ENCODE data around the gene POFUT2.

Gene POFUT2

DNA sequence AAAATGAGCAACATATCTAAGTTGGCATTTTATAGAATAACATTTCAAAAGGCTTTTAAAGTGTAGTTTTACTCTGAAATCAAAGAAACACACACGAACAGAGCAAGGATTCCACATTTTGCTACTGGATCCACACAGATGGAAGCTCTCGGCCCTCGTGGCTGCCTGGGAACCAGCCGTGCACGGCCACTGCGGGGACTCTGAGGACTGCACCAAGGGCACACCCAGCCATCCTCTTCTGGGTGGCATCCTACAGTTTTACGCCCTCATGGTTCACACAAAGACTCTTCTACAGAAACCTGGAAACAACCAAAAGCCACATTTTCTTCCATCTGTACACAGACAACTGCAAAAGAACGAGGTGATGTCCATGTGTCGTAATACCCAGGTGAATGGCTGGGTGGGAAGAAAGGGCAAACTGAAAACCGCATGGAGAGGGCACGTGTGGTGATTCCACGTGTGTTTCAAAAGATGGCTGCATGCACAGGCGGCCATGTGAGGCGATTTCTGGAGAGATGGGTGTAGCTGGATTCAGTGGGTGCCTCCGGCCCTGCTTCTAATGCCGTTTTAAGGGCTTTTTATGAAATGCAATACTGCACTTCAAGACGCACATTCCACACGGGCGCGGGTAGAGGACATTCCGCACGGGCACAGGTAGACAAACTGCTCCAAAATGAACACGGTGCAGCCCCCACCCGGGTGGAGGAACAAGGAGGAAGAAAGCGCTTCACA, 8.1 kb downstream of the POFUT2 start:
- Histone ChIP-seq H3K27me3 (ENCODE audit: control insufficient read depth in 1 of 2, insufficient read depth in 2 of 2, low read length in 2 of 2) (no peaks in the 10 kb centered on the region), H3K36me3 (ENCODE audit: control insufficient read depth in 2 of 2, insufficient read depth in 2 of 2, low read length in 2 of 2) (peaks cover 68 to 78% of the 10 kb centered on the region in 2 donors), H3K4me3 (ENCODE audit: low read length in 2 of 2) (no peak overlapping the region), H3K9me3 (ENCODE audit: control insufficient read depth in 2 of 2, low read length in 2 of 2) (no peaks in the 10 kb centered on the region), H3K9ac (ENCODE audit: low read length in 2 of 2) (no peak overlapping the region), H3K27ac (ENCODE audit: low read length) (no peak overlapping the region), H3K4me1 (ENCODE audit: control insufficient read depth, insufficient read depth, low read length) (no peaks in the 10 kb centered on the region)

DNA sequence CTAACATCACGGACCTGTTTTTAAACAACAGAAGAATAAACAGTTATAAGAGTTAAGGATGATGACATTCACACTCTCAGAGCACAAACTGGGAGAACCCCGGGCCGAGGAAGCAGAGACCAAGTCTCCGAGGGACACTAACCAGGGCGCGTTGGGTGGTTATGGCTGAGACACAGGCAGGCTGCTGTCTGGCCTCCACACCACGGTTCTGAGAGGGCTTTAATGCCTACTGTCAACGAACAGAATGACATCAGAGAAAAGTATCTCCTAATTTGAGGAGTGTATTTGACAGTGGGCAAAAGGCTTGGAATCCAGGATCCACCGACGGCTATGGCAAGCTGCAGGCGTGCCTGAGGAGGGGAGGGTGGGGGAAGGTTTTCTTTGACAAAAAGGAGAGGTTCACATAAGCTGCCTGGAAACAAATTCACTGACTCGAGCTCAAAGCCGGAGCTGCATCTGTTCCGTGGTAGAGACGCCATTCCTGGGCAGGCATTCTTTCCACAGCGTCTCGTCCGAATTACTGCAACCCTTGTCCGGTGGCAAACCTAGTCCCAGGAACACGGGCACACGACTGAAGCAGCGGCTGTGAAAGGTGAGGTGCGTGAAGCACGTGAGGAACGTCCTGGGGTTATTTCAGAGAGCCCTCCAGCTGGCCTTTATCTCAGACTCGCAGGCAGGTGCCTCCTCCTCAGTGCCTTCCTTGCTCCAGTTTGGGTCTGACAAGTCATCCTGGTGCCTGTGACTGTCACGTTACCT, 9.4 kb downstream of the POFUT2 start:
- H3K9ac ChIP-seq (ENCODE audit: low read length in 2 of 2): no peak overlapping the region
- H3K36me3 ChIP-seq (ENCODE audit: control insufficient read depth in 2 of 2, insufficient read depth in 2 of 2, low read length in 2 of 2): peaks cover 65 to 67% of the 10 kb centered on the region in 2 donors
- H3K27me3 ChIP-seq (ENCODE audit: control insufficient read depth in 1 of 2, insufficient read depth in 2 of 2, low read length in 2 of 2): no peaks in the 10 kb centered on the region
- no peaks in the 10 kb centered on the region for H3K9me3 ChIP-seq (ENCODE audit: control insufficient read depth in 2 of 2, low read length in 2 of 2)
- H3K27ac ChIP-seq (ENCODE audit: low read length): no peak overlapping the region
- H3K4me3 ChIP-seq (ENCODE audit: low read length in 2 of 2): no peak overlapping the region
- no peaks in the 10 kb centered on the region for H3K4me1 ChIP-seq (ENCODE audit: control insufficient read depth, insufficient read depth, low read length)

DNA sequence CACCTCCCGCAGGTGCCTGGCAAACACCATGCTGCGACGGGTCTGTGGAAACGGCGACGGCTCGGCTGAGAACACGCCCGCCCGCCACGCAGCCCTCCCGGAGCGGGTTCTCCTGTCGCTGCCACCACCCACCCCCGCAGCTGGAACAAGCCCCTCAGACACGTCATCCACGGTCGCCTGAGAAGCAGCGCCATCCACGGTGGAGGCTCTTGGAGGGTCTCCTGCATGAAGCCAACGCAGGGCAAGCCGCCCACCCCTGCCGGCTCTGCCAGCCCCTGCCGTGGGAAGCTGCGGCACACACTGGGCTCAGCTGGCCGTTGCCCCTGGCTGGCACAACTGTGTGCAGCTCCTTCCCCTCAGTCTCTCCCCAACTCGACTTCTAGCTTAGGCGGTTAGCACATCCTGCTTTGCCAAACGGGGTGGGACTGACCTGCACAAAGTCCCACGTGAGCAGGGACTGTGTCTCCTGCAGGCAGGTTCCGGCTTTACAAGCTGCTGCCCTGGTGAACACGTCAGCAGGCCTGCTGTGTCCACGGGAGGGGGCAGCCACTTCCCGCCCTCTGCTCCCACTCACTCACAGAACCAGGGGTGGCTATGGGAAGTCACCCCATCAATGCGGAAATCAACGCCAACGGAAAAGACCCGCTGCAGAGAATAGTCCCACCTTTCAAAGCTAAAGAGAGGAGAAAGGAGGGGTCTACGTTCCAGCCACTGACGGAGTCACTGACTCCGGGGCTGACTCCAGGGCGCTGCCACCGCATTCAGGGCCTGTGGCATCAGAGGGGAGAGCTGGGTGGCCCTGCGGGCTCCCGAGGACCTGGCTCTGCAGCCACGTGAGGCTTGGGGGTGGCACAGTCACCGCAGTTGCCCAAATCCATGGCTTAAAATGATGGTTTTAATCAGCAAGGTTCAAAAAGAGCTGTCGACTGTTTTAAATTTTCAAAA, 10.3 kb downstream of the POFUT2 start:
- H3K4me1 ChIP-seq (ENCODE audit: control insufficient read depth, insufficient read depth, low read length): no peaks in the 10 kb centered on the region
- H3K4me3 ChIP-seq (ENCODE audit: low read length in 2 of 2): no peak overlapping the region
- H3K36me3 ChIP-seq (ENCODE audit: control insufficient read depth in 2 of 2, insufficient read depth in 2 of 2, low read length in 2 of 2): peaks cover 61 to 62% of the 10 kb centered on the region in 2 donors
- H3K27ac ChIP-seq (ENCODE audit: low read length): no peak overlapping the region
- no peaks in the 10 kb centered on the region for H3K27me3 ChIP-seq (ENCODE audit: control insufficient read depth in 1 of 2, insufficient read depth in 2 of 2, low read length in 2 of 2)
- no peaks in the 10 kb centered on the region for H3K9me3 ChIP-seq (ENCODE audit: control insufficient read depth in 2 of 2, low read length in 2 of 2)
- H3K9ac ChIP-seq (ENCODE audit: low read length in 2 of 2): no peak overlapping the region

DNA sequence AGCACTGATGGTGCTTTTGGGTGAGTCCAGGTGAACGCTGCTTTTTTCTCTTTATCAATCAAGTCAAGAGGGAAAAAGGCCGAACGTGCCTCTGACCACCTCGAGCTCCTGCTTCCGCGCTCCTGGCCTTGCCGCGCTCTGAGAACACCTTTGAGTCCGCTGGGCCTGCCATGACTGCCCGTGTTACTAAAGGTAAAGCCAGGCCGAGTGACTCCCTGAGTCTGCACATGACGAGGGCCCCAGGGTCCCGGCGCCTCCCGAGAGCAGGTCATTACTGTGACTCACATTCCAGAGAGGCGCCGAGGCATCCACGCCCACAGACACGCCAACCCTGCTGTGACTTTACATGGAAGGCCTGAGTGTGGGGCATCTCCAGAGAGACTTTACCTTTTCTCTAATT, 11.1 kb downstream of the POFUT2 start:
- H3K27ac ChIP-seq (ENCODE audit: low read length): no peak overlapping the region
- peaks cover 57 to 59% of the 10 kb centered on the region in 2 donors for H3K36me3 ChIP-seq (ENCODE audit: control insufficient read depth in 2 of 2, insufficient read depth in 2 of 2, low read length in 2 of 2)
- no peaks in the 10 kb centered on the region for H3K4me1 ChIP-seq (ENCODE audit: control insufficient read depth, insufficient read depth, low read length)
- no peak overlapping the region for H3K4me3 ChIP-seq (ENCODE audit: low read length in 2 of 2)
- no peaks in the 10 kb centered on the region for H3K9me3 ChIP-seq (ENCODE audit: control insufficient read depth in 2 of 2, low read length in 2 of 2)
- H3K27me3 ChIP-seq (ENCODE audit: control insufficient read depth in 1 of 2, insufficient read depth in 2 of 2, low read length in 2 of 2): no peaks in the 10 kb centered on the region
- no peak overlapping the region for H3K9ac ChIP-seq (ENCODE audit: low read length in 2 of 2)

DNA sequence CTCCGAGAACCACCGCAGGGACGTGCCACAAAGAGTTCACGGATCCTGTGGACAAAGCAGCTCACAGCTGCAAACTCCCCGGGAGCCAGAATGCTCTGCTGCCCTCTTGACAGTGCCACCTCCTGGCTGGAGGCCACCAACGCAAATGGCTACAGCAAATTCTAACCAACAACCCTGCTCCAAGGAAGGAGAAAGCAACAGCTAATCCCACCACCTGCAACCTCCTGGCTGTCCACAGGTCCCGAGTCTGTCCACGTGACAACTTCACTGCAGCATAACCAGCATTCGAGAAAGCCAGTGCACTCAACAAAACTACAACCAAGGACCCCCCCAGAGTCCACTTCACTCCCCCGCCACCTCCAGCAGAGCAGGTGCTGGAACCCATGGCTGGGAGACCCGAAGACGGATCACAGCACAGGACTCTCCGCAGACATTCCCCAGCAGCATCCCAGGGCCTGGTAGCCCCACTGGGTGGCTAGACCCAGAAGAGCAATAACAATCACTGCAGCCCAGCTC, 17.3 kb downstream of the POFUT2 start:
- H3K9me3 ChIP-seq (ENCODE audit: control insufficient read depth in 2 of 2, low read length in 2 of 2): no peaks in the 10 kb centered on the region
- H3K4me3 ChIP-seq (ENCODE audit: low read length in 2 of 2): no peak overlapping the region
- no peak overlapping the region for H3K9ac ChIP-seq (ENCODE audit: low read length in 2 of 2)
- no peak overlapping the region for H3K27ac ChIP-seq (ENCODE audit: low read length)
- no peaks in the 10 kb centered on the region for H3K27me3 ChIP-seq (ENCODE audit: control insufficient read depth in 1 of 2, insufficient read depth in 2 of 2, low read length in 2 of 2)
- H3K36me3 ChIP-seq (ENCODE audit: control insufficient read depth in 2 of 2, insufficient read depth in 2 of 2, low read length in 2 of 2): peaks cover 37 to 43% of the 10 kb centered on the region in 2 donors
- no peaks in the 10 kb centered on the region for H3K4me1 ChIP-seq (ENCODE audit: control insufficient read depth, insufficient read depth, low read length)

DNA sequence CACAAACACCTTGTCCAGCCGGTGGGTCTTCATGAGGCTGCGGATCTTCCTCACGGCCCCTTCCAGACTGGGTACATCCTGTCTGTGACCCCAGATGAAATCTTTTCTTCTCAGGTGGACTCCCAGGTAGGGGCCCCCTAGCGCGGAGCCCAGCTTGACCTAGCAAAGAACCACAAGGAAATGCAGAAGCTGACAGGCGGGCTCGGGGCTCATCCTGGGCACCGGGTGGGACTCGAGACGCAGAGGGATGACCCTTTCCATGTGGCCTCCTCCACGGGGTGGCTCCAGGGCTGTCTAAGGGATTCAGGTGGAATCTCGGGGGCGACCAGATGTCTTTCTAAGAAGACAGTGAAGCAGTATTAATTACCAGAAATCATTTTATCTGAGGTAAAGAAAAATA, 17.8 kb downstream of the POFUT2 start:
- H3K4me3 ChIP-seq (ENCODE audit: low read length in 2 of 2): no peak overlapping the region
- H3K27ac ChIP-seq (ENCODE audit: low read length): no peak overlapping the region
- H3K4me1 ChIP-seq (ENCODE audit: control insufficient read depth, insufficient read depth, low read length): no peaks in the 10 kb centered on the region
- H3K36me3 ChIP-seq (ENCODE audit: control insufficient read depth in 2 of 2, insufficient read depth in 2 of 2, low read length in 2 of 2): peaks cover 32 to 43% of the 10 kb centered on the region in 2 donors
- H3K9me3 ChIP-seq (ENCODE audit: control insufficient read depth in 2 of 2, low read length in 2 of 2): no peaks in the 10 kb centered on the region
- H3K9ac ChIP-seq (ENCODE audit: low read length in 2 of 2): no peak overlapping the region
- H3K27me3 ChIP-seq (ENCODE audit: control insufficient read depth in 1 of 2, insufficient read depth in 2 of 2, low read length in 2 of 2): no peaks in the 10 kb centered on the region

DNA sequence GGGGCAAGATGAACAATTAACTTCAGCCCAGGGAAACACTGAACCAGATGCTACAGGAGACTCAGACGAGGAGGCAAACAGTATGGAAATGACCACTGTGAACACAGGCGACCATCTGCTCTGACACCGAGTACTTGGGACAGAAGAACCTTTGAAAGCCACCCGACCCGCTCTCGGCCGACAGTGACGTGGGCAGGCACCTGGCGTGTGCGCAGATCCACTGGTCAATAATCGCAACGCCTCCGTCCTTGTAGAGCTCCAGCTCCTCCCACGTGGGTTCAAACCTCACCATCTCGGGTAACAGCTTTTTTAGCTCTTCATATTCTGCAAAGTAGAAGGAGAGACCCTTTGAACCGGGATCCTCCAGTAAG, 20.3 kb downstream of the POFUT2 start:
- no peak overlapping the region for H3K27ac ChIP-seq (ENCODE audit: low read length)
- no peaks in the 10 kb centered on the region for H3K27me3 ChIP-seq (ENCODE audit: control insufficient read depth in 1 of 2, insufficient read depth in 2 of 2, low read length in 2 of 2)
- peaks cover 42% of the 10 kb centered on the region in 2 donors for H3K36me3 ChIP-seq (ENCODE audit: control insufficient read depth in 2 of 2, insufficient read depth in 2 of 2, low read length in 2 of 2)
- H3K9ac ChIP-seq (ENCODE audit: low read length in 2 of 2): no peak overlapping the region
- no peaks in the 10 kb centered on the region for H3K4me1 ChIP-seq (ENCODE audit: control insufficient read depth, insufficient read depth, low read length)
- H3K9me3 ChIP-seq (ENCODE audit: control insufficient read depth in 2 of 2, low read length in 2 of 2): no peaks in the 10 kb centered on the region
- H3K4me3 ChIP-seq (ENCODE audit: low read length in 2 of 2): no peak overlapping the region

DNA sequence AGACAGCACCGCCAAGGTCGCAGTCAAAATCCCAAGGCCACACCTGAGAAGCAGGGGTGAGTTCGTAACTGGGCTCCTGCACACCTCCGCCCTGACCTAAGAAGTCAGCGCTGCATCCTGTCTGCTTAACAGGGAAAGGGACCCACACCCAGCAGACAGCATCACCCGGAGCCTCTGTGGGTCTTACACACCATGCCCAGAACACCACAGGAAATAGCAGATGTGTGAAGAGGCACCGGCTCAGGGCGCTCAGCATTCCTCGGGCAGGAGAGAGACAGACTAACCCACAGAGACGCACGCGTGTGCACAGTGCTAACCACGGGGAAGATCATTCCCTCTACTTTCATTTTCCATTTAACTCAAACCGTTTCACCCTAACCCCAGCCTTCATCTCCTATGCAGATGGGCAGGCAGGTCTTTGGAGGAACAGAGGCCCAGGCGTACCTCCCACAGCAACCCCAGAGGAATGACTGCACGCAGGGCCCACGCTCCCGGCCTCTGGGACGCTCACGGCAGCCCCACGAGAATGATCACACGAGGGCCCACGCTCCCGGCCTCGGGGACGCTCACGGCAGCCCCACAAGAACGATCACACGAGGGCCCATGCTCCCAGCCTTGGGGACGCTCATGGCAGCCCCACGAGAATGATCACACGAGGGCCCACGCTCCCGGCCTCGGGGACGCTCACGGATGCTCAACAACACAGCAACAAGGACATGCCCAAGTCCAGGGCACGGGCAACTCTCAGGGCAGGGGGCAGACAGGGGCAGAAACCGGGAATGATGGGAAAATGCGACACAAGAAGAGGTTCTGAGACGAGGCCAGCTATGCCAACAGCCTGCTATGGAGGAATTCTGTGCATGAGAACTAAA, 20.9 kb downstream of the POFUT2 start:
- Histone ChIP-seq H3K36me3 (ENCODE audit: control insufficient read depth in 2 of 2, insufficient read depth in 2 of 2, low read length in 2 of 2) (peaks cover 38 to 42% of the 10 kb centered on the region in 2 donors), H3K27ac (ENCODE audit: low read length) (no peak overlapping the region), H3K4me3 (ENCODE audit: low read length in 2 of 2) (no peak overlapping the region), H3K9ac (ENCODE audit: low read length in 2 of 2) (no peak overlapping the region), H3K4me1 (ENCODE audit: control insufficient read depth, insufficient read depth, low read length) (no peaks in the 10 kb centered on the region), H3K9me3 (ENCODE audit: control insufficient read depth in 2 of 2, low read length in 2 of 2) (no peaks in the 10 kb centered on the region), H3K27me3 (ENCODE audit: control insufficient read depth in 1 of 2, insufficient read depth in 2 of 2, low read length in 2 of 2) (no peaks in the 10 kb centered on the region)

DNA sequence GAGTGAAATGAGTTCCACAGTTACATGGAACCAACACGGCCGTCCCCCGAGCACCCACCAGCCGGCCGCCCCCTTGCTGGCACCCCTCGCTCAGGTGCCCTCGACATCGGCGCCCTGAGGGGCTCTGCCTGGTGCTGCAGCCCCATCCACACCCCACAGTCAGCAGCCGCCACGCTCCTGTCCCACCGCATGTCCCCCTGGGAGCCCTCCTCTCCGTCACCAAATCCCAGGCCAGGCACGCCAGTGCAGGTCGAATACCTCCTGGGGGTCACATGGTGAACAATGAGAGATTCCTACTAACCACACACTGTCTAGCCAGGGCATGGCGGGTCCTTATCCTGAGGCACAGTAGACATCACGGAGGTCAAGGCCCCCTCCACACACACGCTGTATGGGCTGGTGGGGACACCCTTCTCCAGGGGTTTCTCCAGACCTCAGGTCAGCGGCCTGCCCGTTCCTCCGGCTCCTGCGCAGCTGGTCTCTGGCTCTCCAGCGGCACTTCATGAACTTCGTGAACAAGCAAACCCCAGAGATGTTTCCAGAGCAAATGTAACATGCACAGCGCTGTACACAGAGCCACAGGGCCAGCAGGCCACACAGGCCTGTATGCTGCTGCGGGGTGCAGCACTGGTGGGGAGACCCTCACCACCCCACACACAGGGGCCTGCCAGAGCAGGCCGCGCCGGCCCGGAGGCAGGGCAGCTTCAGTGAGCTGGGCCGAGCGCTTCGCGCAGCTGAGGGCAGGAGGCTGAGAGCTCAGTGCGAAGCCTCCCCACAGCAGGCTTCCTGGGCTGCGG, 21.8 kb downstream of the POFUT2 start:
- H3K4me1 ChIP-seq (ENCODE audit: control insufficient read depth, insufficient read depth, low read length): no peaks in the 10 kb centered on the region
- no peak overlapping the region for H3K9ac ChIP-seq (ENCODE audit: low read length in 2 of 2)
- no peak overlapping the region for H3K4me3 ChIP-seq (ENCODE audit: low read length in 2 of 2)
- H3K27ac ChIP-seq (ENCODE audit: low read length): no peak overlapping the region
- H3K9me3 ChIP-seq (ENCODE audit: control insufficient read depth in 2 of 2, low read length in 2 of 2): no peaks in the 10 kb centered on the region
- H3K36me3 ChIP-seq (ENCODE audit: control insufficient read depth in 2 of 2, insufficient read depth in 2 of 2, low read length in 2 of 2): peaks cover 34 to 39% of the 10 kb centered on the region in 2 donors
- H3K27me3 ChIP-seq (ENCODE audit: control insufficient read depth in 1 of 2, insufficient read depth in 2 of 2, low read length in 2 of 2): no peaks in the 10 kb centered on the region
